ENCODE measurements around the gene NRSN1.

NRSN1 gene

GRCh38 chr6:24183584-24183983, 57.6 kb downstream of the NRSN1 start:
- no peak overlapping the region for H3K27ac ChIP-seq
- no peak for DNase-seq (ENCODE audit: low spot score)
- H3K4me3 ChIP-seq = no peak overlapping the region
- TF ChIP-seq CTCF (IDR thresholded peaks at IDR 0.05) = no peak

- no peak for DNase-seq (ENCODE audit: low spot score)
- H3K4me3 ChIP-seq = no peak overlapping the region
- no peak for TF ChIP-seq CTCF (IDR thresholded peaks at IDR 0.05)
- no peak overlapping the region for H3K27ac ChIP-seq
These were observed 60.3 kb downstream of the NRSN1 start for GRCh38 chr6:24186349-24186748.

- no peak for DNase-seq (ENCODE audit: low spot score)
- Histone ChIP-seq H3K27ac (no peak overlapping the region), H3K4me3 (no peak overlapping the region)
- no peak for TF ChIP-seq CTCF (IDR thresholded peaks at IDR 0.05)
These were observed 62.1 kb downstream of the NRSN1 start for GRCh38 chr6:24187965-24188577.

- Histone ChIP-seq H3K4me3 (no peak overlapping the region), H3K27ac (no peak overlapping the region)
- no peak for TF ChIP-seq CTCF (IDR thresholded peaks at IDR 0.05)
- DNase-seq (ENCODE audit: low spot score) = no peak
These were observed 62.6 kb downstream of the NRSN1 start for GRCh38 chr6:24188578-24189080.

GRCh38 chr6:24191346-24191745, 65.3 kb downstream of the NRSN1 start:
- no peak overlapping the region for H3K4me3 ChIP-seq
- no peak overlapping the region for H3K27ac ChIP-seq
- no peak for DNase-seq (ENCODE audit: low spot score)
- TF ChIP-seq CTCF (IDR thresholded peaks at IDR 0.05) = no peak

GRCh38 chr6:24193364-24193763, 67.3 kb downstream of the NRSN1 start:
- TF ChIP-seq CTCF (IDR thresholded peaks at IDR 0.05) = no peak
- DNase-seq (ENCODE audit: low spot score) = no peak
- Histone ChIP-seq H3K4me3 (no peak overlapping the region), H3K27ac (no peak overlapping the region)

GRCh38 chr6:24194978-24195700, 69.1 kb downstream of the NRSN1 start:
- H3K4me3 ChIP-seq = no peak overlapping the region
- DNase-seq (ENCODE audit: low spot score) = no peak
- no peak for TF ChIP-seq CTCF (IDR thresholded peaks at IDR 0.05)

More at GRCh38 chr6:24194978-24195700, 69.1 kb downstream of the NRSN1 start:
- H3K27ac ChIP-seq = no peak overlapping the region

Data from coronary artery (tissue), 2 donors.